IMR-90 (cell line): ENCODE results near the gene RGS4. TPM values are rescaled to one million over a fixed set of nuclear protein-coding genes. Genes with fewer than 3 reads are reported as not detected.

ENCODE experiments used
- ATAC-seq: fragments of 200-7000 bp; cut with Tn5 transposase; 2 replicates; pipeline ENCODE4 v1.9.1; 2020; ENCODE audit warnings: low read depth, mild to moderate bottlenecking, moderate library complexity
- BruUV-seq: library from RNA; stranded (reverse); fragments of 400-500 nt; replicated peaks from 2 replicates; lab custom pipeline; 2021; lab: Mats Ljungman, UMichigan
- CTCF ChIA-PET: fragments of 300-600 bp; formaldehyde crosslinking; extraction: SDS; loops from one replicate; lab custom pipeline; 2021; ENCODE audit warnings: antibody characterized with exemption; lab: Yijun Ruan, JAX
- POLR2A ChIA-PET: fragments of 300-600 bp; sonication (Branson Sonifier 250); formaldehyde crosslinking; loops from one replicate; lab custom pipeline; 2022; ENCODE audit warnings: antibody characterized with exemption; ENCODE audit not compliant: unreplicated experiment; lab: Charles Lee
- DNase-seq: peaks from one replicate; pipeline ENCODE4 v3.0.0; 2013
- H2AFZ ChIP-seq: replicated peaks from 2 replicates; pipeline ENCODE3; 2013; ENCODE audit warnings: low read length, mild to moderate bottlenecking; ENCODE audit not compliant: poor library complexity
- H2AK5ac ChIP-seq: 2 replicates; pipeline ENCODE4 v1.6.1; 2013; ENCODE audit warnings: low read depth, low read length, inconsistent platforms
- H2AK9ac ChIP-seq: replicated peaks from 2 replicates; pipeline ENCODE3; 2013; ENCODE audit warnings: mild to moderate bottlenecking, low read depth, low read length, moderate library complexity; ENCODE audit not compliant: poor library complexity
- H2BK120ac ChIP-seq: 2 replicates; pipeline ENCODE4 v1.6.1; 2013; ENCODE audit warnings: low read depth, low read length, inconsistent platforms
- H2BK15ac ChIP-seq: 3 replicates; pipeline ENCODE4 v1.6.1; 2013; ENCODE audit warnings: low read depth, low read length, inconsistent platforms
- H2BK20ac ChIP-seq: 2 replicates; pipeline ENCODE4 v1.6.1; 2013; ENCODE audit warnings: low read depth, mild to moderate bottlenecking, inconsistent platforms, low read length, moderate library complexity
- H2BK5ac ChIP-seq: 2 replicates; pipeline ENCODE4 v1.6.1; 2013; ENCODE audit warnings: mild to moderate bottlenecking, low read depth, low read length, inconsistent platforms; ENCODE audit not compliant: poor library complexity, severe bottlenecking
- H3K14ac ChIP-seq: replicated peaks from 2 replicates; pipeline ENCODE4 v1.6.1; 2013; ENCODE audit warnings: low read depth, low read length, inconsistent platforms
- H3K18ac ChIP-seq: 2 replicates; pipeline ENCODE4 v1.6.1; 2013; ENCODE audit warnings: low read depth, low read length, control low read depth
- H3K23ac ChIP-seq: 2 replicates; pipeline ENCODE4 v1.6.1; 2013; ENCODE audit warnings: low read depth, low read length, inconsistent platforms
- H3K27ac ChIP-seq: 2 replicates; pipeline ENCODE4 v1.5.1; 2013; ENCODE audit warnings: mild to moderate bottlenecking, control low read depth, low read length; ENCODE audit not compliant: insufficient read depth
- H3K27me3 ChIP-seq: 2 replicates; pipeline ENCODE4 v1.6.1; 2013; ENCODE audit warnings: low read length; ENCODE audit not compliant: control insufficient read depth, insufficient read depth
- H3K36me3 ChIP-seq: 2 replicates; pipeline ENCODE4 v1.6.1; 2013; ENCODE audit warnings: low read length, mixed read lengths; ENCODE audit not compliant: control insufficient read depth, insufficient read depth
- H3K4ac ChIP-seq: 2 replicates; pipeline ENCODE4 v1.6.1; 2013; ENCODE audit warnings: low read depth, low read length, inconsistent platforms
- H3K4me1 ChIP-seq: 2 replicates; pipeline ENCODE4 v1.6.1; 2013; ENCODE audit warnings: low read length, mixed read lengths; ENCODE audit not compliant: control insufficient read depth, insufficient read depth
- H3K4me2 ChIP-seq: 2 replicates; pipeline ENCODE4 v1.6.1; 2013; ENCODE audit warnings: low read depth, mild to moderate bottlenecking, control low read depth, low read length, moderate library complexity
- H3K4me3 ChIP-seq: 2 replicates; pipeline ENCODE4 v1.5.1; 2013; ENCODE audit warnings: low read depth, mild to moderate bottlenecking, control low read depth, low read length, moderate library complexity; ENCODE audit not compliant: insufficient read depth
- H3K56ac ChIP-seq: 2 replicates; pipeline ENCODE4 v1.6.1; 2013; ENCODE audit warnings: low read length, inconsistent platforms; ENCODE audit not compliant: insufficient read depth; ENCODE audit errors: extremely low read depth
- H3K79me1 ChIP-seq, 2 experiments: 2 replicates each; pipeline ENCODE4 v1.6.1; 2013; ENCODE audit warnings: low read length in 2 of 2, inconsistent platforms in 1 of 2, low read depth in 1 of 2
- H3K9ac ChIP-seq: 2 replicates; pipeline ENCODE4 v1.6.1; 2013; ENCODE audit warnings: low read depth, low read length, control low read depth
- H3K9me1 ChIP-seq: 2 replicates; pipeline ENCODE4 v1.6.1; 2013; ENCODE audit warnings: low read length, inconsistent platforms; ENCODE audit not compliant: insufficient read depth
- H3K9me3 ChIP-seq: 2 replicates; pipeline ENCODE4 v1.6.1; 2013; ENCODE audit warnings: low read length; ENCODE audit not compliant: control insufficient read depth, insufficient read depth
- H4K20me1 ChIP-seq: 2 replicates; pipeline ENCODE4 v1.6.1; 2013; ENCODE audit warnings: low read length, inconsistent platforms; ENCODE audit not compliant: insufficient read depth
- H4K5ac ChIP-seq: 2 replicates; pipeline ENCODE4 v1.6.1; 2013; ENCODE audit warnings: mild to moderate bottlenecking, low read depth, low read length, control low read depth
- H4K8ac ChIP-seq, 2 experiments: 2 replicates each; pipeline ENCODE4 v1.6.1; 2013; ENCODE audit warnings: low read depth in 2 of 2, low read length in 2 of 2, control low read depth in 1 of 2, inconsistent platforms in 1 of 2
- H4K91ac ChIP-seq: 2 replicates; pipeline ENCODE4 v1.6.1; 2013; ENCODE audit warnings: low read depth, low read length, inconsistent platforms; ENCODE audit not compliant: insufficient read depth
- BHLHE40 ChIP-seq: fragments of 150-350 bp; IDR thresholded peaks from 2 replicates; pipeline ENCODE4 v1.6.1; 2016; ENCODE audit warnings: mild to moderate bottlenecking, low read depth, low read length
- MAFK ChIP-seq: IDR thresholded peaks from 2 replicates; pipeline ENCODE4 v1.6.1; 2012; ENCODE audit warnings: low read depth, low read length, improper control_type of control experiment
- MAZ ChIP-seq: IDR thresholded peaks from 2 replicates; pipeline ENCODE4 v1.6.1; 2012; ENCODE audit warnings: low read depth, mild to moderate bottlenecking, low read length, improper control_type of control experiment, moderate library complexity, borderline replicate concordance
- NFE2L2 ChIP-seq: fragments of 150-350 bp; IDR thresholded peaks from 2 replicates; pipeline ENCODE4 v1.6.1; 2016; ENCODE audit warnings: low read depth, mild to moderate bottlenecking, low read length
- RCOR1 ChIP-seq: IDR thresholded peaks from 2 replicates; pipeline ENCODE4 v1.6.1; 2012; ENCODE audit warnings: mild to moderate bottlenecking, low read length, improper control_type of control experiment; ENCODE audit not compliant: insufficient replicate concordance
- RFX5 ChIP-seq: IDR thresholded peaks from 2 replicates; pipeline ENCODE4 v1.8.0; 2012; ENCODE audit warnings: low read depth, mild to moderate bottlenecking, low read length, moderate library complexity
- SMC3 ChIP-seq: fragments of 150-350 bp; IDR thresholded peaks from 2 replicates; pipeline ENCODE4 v1.6.1; 2016; ENCODE audit warnings: low read depth, mild to moderate bottlenecking, antibody characterized with exemption, low read length, moderate library complexity
- WGBS, 2 experiments: methylation state at CpG; one replicate each; pipeline versions ENCODE4 v1.1.5 to v1.1.7; 2013; ENCODE audit warnings: missing lambda C conversion rate in 2 of 2; ENCODE audit not compliant: insufficient read length in 1 of 2; ENCODE audit errors: extremely low coverage in 2 of 2; 5-methylcytosine and 5-hydroxymethylcytosine counted together
- dilution Hi-C: fragments of 300-500 bp; cut with HindIII; formaldehyde crosslinking; loops from one replicate; pipeline ENCODE4 v1.14.3; 2018; ENCODE audit warnings: low sequenced_read_pairs; ENCODE audit not compliant: unreplicated experiment
- in situ Hi-C: fragments of 300-500 bp; cut with MboI; formaldehyde crosslinking; loops from 3 replicates; pipeline ENCODE4 v1.14.3; 2019; ENCODE audit warnings: low sequenced_read_pairs, inconsistent platforms, mixed read lengths
- intact Hi-C: fragments of 100-400 bp; cut with micrococcal nuclease; formaldehyde crosslinking; loops from 2 replicates; pipeline ENCODE4 v1.10.0; 2022
- polyA plus RNA-seq, 3 experiments: library from polyadenylated mRNA; depleted of rRNA; stranded (reverse); fragments of >200 nt; gene quantifications; 2 replicates each; pipeline ENCODE4 v1.2.3, GENCODE V29; 2012; ENCODE audit warnings: low replicate concordance in 1 of 3
- total RNA-seq: library from RNA; depleted of rRNA; stranded (reverse); fragments of >200 nt; gene quantifications from 2 replicates; pipeline ENCODE4 v1.2.3, GENCODE V29; 2012

RGS4 gene
- total and polyA plus RNA-seq, 2 of the 4 experiments (the other 2 are of a cell fraction) = 202 to 538 TPM

DNA sequence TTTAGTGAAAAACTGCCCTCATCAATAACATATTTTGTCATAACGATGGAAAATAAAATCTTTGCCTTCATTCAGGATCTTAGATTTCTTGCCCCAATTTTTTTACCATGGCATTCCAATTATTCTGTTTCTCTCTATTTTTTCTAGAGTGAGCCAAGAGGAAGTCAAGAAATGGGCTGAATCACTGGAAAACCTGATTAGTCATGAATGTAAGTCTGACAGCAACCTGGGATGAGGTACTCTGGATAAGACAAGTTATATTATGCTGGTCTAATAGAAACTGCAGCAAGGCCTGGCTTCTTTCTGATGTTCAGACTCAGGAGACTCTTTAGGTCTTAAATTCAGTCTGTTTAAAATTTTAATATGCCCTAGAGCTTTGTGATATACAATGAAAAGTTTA is 3.5 kb downstream of the RGS4 start:
- Histone ChIP-seq H2AK5ac (no peak overlapping the region), H2BK5ac (peak overlapping the region; percentile 55), H3K27me3 (no peaks in the 10 kb centered on the region), H3K18ac (no peak overlapping the region), H2BK20ac (no peak overlapping the region), H2BK15ac (no peak overlapping the region), H3K4me2 (no peak overlapping the region), H2AK9ac (no peak overlapping the region), H3K9me1 (no peaks in the 10 kb centered on the region), H3K4me1 (no peaks in the 10 kb centered on the region; the same call in 1 of the 2 replicates), H3K4ac (no peak overlapping the region), H4K91ac (no peak overlapping the region), H3K36me3 (no peaks in the 10 kb centered on the region; the same call in 1 of the 2 replicates), H3K79me1 (peaks cover 0 to 5% of the 10 kb centered on the region in 2 experiments; a peak in 1 of 4 replicates), H2AFZ (no peak overlapping the region), H3K9ac (no peak overlapping the region), H4K8ac (no peak overlapping the region), H4K5ac (no peak overlapping the region), H3K9me3 (no peaks in the 10 kb centered on the region), H3K23ac (no peak overlapping the region), H3K56ac (no peak overlapping the region), H3K4me3 (no peak overlapping the region), H4K20me1 (no peaks in the 10 kb centered on the region), H2BK120ac (no peak overlapping the region), H3K27ac (no peak overlapping the region), H3K14ac (no peak overlapping the region)
- in situ Hi-C loops = loop anchor here (5.0 kb wide), 2 partner anchors 105 to 245 kb away; no protein-coding TSS in a partner anchor
- no peak for ATAC-seq
- dilution Hi-C loops = loop anchor here (25.0 kb wide), 1 partner anchor 210 kb away; the partner anchor contains the start of gene CCDC190
- CTCF ChIA-PET = interaction anchor here (1.0 to 6.4 kb wide), 3 partner anchors 103 to 242 kb away, joined by 3 to 45 read pairs (median 44); no protein-coding TSS in a partner anchor
- BruUV-seq = no TSS peak
- intact Hi-C loops = loop anchor here (1.0 kb wide), 1 partner anchor 103 kb away; no protein-coding TSS in a partner anchor
- peak; percentile 62 for DNase-seq
- no CpG with 5 or more reads among the region's 1 CpG for WGBS, 2 experiments
- POLR2A ChIA-PET = no interaction called here
- TF ChIP-seq BHLHE40 (no peak), RCOR1 (no peak), MAZ (no peak), MAFK (no peak), NFE2L2 (0 out of 2 replicates have a peak, but pooled peaks have one; percentile 11), SMC3 (no peak), RFX5 (no peak)
